Measurements from ENCODE around the gene ADAM19. TPM values are rescaled to one million over a fixed set of nuclear protein-coding genes. Genes with fewer than 3 reads are reported as not detected.

ADAM19 gene
- polyA plus RNA-seq, 1 of the 3 experiments (the other 2 are of a cell fraction), result 46.9 TPM

- 69% methylated on average over 5 of the region's 5 CpGs for WGBS (ENCODE audit: low lambda C conversion rate)
- no peak overlapping the region for H3K4me3 ChIP-seq (ENCODE audit: low read depth in 2 of 2, low read length in 1 of 2)
- no peak overlapping the region for H3K4me2 ChIP-seq
- ChIA-PET POLR2A (no interaction called here), CTCF (interaction anchor here (0.9 to 8.1 kb wide), 15 partner anchors 12 to 329 kb away, joined by 3 to 102 read pairs (median 6); partner anchors contain the start of gene NIPAL4)
- no peaks in the 10 kb centered on the region for H3K27me3 ChIP-seq (ENCODE audit: insufficient read depth)
- no peaks in the 10 kb centered on the region for H4K20me1 ChIP-seq (ENCODE audit: insufficient read depth)
- H3K9me2 ChIP-seq, result no peaks in the 10 kb centered on the region
- peaks cover 18% of the 10 kb centered on the region; the same call in 1 of the 2 replicates for H3K79me2 ChIP-seq (ENCODE audit: insufficient read depth)
- no peak for TF ChIP-seq TEAD4 (IDR thresholded peaks at IDR 0.05; ENCODE audit: borderline replicate concordance, insufficient read depth)
- TF ChIP-seq USF2 (IDR thresholded peaks at IDR 0.05; ENCODE audit: borderline replicate concordance, low read depth, low read length), result no peak
- TF ChIP-seq EZH2phosphoT487 (IDR thresholded peaks at IDR 0.05; ENCODE audit: borderline replicate concordance, low read depth), result no peak
- TF ChIP-seq FOXJ3 (CRISPR knock-in tag; IDR thresholded peaks at IDR 0.05), result no peak
- TF ChIP-seq JUND (IDR thresholded peaks at IDR 0.05), result no peak
- no peak for TF ChIP-seq SMC3 (IDR thresholded peaks at IDR 0.05; ENCODE audit: low read depth, low read length)
- TF ChIP-seq SIN3A (IDR thresholded peaks at IDR 0.05; ENCODE audit: borderline replicate concordance, low read depth, low read length), result no peak
- TF ChIP-seq FOXM1 (IDR thresholded peaks at IDR 0.05; ENCODE audit: low read depth), result no peak
- no peak for TF ChIP-seq TCF12 (IDR thresholded peaks at IDR 0.05)
- no peak for TF ChIP-seq RCOR1 (IDR thresholded peaks at IDR 0.05; ENCODE audit: low read length)
- no peak for TF ChIP-seq YY1 (IDR thresholded peaks at IDR 0.05; ENCODE audit: low read depth)
- no peak for TF ChIP-seq REST (IDR thresholded peaks at IDR 0.05; ENCODE audit: low read depth, low read length)
- TF ChIP-seq MAX (IDR thresholded peaks at IDR 0.05; ENCODE audit: low read depth), result no peak
- TF ChIP-seq MXI1 (IDR thresholded peaks at IDR 0.05; ENCODE audit: low read depth, low read length), result no peak
- no peak for TF ChIP-seq POLR2AphosphoS5 (IDR thresholded peaks at IDR 0.05; ENCODE audit: low read depth, low read length)
- no peak for TF ChIP-seq TAF1 (IDR thresholded peaks at IDR 0.05; ENCODE audit: borderline replicate concordance, low read depth, low read length)
- TF ChIP-seq IRF3 (IDR thresholded peaks at IDR 0.05; ENCODE audit: low read depth, low read length), result no peak
- no peak for TF ChIP-seq MEF2A (IDR thresholded peaks at IDR 0.05; ENCODE audit: borderline replicate concordance, low read depth)
- TF ChIP-seq PBX3 (IDR thresholded peaks at IDR 0.05), result no peak
- no peak for TF ChIP-seq NRF1 (IDR thresholded peaks at IDR 0.05; ENCODE audit: low read depth, low read length)
- H3K9me3 ChIP-seq, result no peaks in the 10 kb centered on the region
- no peak for DNase-seq
- H3K27ac ChIP-seq (ENCODE audit: low read depth in 2 of 2, low read length in 1 of 2), result peak overlapping the region in 1 of 2 experiments; percentile 66; a peak in 1 of 4 replicates
- peaks cover 2 to 9% of the 10 kb centered on the region in 2 experiments; a peak in 2 of 4 replicates for H3K4me1 ChIP-seq (ENCODE audit: control insufficient read depth in 1 of 2, insufficient read depth in 2 of 2, low read depth in 1 of 2, low read length in 1 of 2)
- H2AFZ ChIP-seq (ENCODE audit: low read depth), result no peak overlapping the region
- peaks cover 53% of the 10 kb centered on the region for H3F3A ChIP-seq (replicated peaks; ENCODE audit: insufficient read depth)
- H3K36me3 ChIP-seq (replicated peaks in 1 of 2; ENCODE audit: control insufficient read depth in 1 of 2, insufficient read depth in 2 of 2, low read length in 1 of 2), result peaks cover 31 to 40% of the 10 kb centered on the region in 2 experiments
- no peak overlapping the region for H3K9ac ChIP-seq
Observed at GRCh38 chr5:157477814-157478494, 97.6 kb downstream of the ADAM19 start.

All from SK-N-SH (cell line).